ENCODE data around the gene C1QTNF5.
"Not testable (repeated sequence)": the region's sequence is repeated elsewhere in the genome, so short reads cannot be mapped to it uniquely, and the experiment has no call there.

C1QTNF5 gene, protein sequence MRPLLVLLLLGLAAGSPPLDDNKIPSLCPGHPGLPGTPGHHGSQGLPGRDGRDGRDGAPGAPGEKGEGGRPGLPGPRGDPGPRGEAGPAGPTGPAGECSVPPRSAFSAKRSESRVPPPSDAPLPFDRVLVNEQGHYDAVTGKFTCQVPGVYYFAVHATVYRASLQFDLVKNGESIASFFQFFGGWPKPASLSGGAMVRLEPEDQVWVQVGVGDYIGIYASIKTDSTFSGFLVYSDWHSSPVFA

DNA sequence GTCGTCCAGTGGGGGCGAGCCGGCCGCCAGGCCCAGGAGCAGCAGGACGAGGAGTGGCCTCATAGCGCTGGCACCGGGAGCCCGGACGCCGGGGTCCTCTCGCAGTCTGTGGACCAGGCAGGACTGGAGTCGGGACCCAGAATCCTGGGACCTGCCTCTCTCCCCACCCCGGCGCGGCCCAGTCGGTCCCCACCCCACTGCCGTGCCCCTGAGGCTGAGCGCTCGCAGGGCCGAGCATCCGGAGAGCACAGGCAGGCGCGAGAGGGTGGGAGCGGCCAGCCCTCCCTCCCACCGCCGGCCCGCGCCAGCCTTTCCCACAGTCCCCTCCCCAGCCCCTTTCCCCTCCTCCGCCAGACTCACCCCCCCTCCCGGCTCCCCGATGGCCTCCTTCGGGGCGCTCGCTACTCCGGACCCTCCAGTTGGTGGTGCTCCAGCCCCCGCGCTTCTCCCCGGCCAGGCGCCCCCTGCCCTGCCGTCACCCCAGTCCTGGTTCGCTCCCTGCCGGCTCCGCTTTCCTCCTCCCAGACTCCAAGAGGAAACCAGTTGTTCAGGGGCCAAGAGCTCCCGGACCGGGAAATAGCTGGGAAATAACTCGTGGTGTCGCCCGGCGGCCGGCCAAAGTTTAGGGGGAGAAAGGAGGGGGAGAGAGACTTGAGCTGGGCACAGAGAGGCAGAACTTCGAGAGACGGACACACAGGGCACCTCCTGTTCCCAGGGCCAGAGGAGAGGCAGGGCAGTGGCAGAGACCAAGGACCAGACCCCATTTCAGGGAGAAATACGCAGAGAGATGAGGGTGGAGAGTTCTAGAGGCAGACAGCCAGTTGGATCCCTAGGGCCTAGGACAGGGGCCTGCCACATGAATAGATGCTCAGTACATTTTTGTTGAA lies at the start of gene C1QTNF5:
C1QTNF5 (minus strand) TSS at position 549 of the 887 bp plus-strand sequence; CDS start at position 63, 486 bp downstream.
- no peak for DNase-seq

DNA sequence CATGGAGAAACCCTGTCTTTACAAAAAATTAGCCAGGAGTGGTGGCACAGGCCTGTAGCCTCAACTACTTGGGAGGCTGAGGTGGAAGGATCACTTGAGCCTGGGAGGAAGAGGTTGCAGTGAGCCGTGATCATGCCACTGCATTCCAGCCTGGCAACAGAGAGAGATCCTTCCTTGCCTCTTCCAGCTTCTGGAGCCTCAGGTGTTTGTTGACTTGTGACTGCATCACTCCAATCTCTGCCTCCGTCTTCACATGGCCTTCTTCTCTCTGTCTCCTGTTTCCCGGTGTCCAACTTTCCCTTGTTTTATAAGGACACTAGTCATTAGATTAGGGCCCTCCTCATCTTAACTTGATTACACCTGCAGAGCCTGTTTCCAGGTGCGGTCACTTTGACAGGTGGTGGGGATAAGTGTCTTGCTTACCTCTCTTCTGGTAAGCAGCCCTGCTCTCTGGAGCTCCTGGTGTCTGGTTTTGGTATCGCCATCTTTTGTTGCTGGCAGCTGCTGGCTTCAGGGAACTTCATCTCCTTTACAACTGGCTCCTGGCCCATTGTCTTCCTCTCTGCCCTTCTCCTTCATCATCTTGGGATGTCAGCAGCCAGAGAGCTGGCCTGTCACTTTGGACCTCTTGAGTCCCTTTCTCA lies 49.0 kb upstream of the C1QTNF5 start:
- no peak for DNase-seq

DNA sequence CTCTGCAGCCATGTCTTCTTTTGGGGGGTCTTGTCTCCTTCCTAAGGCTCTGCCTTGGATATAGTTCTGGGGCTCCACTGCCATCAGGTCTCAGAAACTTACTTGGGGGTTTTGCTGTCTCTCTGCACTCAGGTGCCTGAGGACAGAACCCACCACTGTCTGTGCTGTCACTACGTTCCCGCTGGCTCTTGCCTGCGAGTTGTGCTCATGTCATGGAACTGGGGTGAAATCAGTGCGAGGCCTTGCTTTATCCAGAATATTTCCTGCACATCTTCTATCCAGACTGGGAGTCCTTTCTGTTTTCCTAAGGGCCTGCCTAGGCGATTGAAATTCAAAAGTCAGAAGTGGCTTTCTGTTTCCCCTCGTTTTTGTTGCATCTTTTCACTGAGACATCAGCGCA lies 47.4 kb upstream of the C1QTNF5 start:
- DNase-seq, result no peak

DNA sequence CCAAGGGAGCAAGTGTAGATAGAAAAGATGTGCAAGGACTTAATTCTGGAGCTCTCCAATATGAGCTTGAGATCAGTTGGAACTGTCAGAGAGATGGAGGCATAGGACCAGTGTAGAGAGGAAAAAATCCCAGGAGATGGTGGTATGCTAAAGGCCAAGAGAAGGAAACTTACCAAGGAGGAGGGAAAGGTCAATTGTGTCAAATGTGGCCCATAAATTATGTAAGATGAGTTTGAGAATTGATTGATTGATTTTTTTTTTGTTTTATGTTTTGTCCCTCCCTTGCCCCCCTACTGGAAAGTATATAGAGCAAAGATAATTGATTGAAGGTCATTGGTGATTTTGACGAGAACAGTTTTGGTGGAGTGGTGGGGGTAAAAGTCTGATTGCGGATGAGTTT lies 43.6 kb upstream of the C1QTNF5 start:
- DNase-seq, result no peak

DNA sequence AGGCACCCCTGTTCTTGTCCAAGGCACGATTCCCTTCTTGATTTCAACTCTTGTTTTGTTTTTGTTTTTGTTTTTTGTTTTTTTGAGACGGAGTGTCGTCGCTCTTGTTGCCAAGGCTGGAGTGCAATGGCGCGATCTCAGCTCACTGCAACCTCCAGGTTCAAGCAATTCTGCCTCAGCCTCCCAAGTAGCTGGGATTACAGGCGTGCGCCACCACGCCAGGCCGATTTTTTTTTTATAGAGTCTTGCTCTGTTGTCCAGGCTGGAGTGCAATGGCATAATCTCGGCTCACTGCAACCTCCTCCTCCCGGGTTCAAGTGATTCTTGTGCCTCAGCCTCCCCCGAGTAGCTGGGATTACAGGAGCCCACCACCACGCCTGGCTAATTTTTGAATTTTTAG lies 41.8 kb upstream of the C1QTNF5 start:
- not testable (repeated sequence) for DNase-seq

DNA sequence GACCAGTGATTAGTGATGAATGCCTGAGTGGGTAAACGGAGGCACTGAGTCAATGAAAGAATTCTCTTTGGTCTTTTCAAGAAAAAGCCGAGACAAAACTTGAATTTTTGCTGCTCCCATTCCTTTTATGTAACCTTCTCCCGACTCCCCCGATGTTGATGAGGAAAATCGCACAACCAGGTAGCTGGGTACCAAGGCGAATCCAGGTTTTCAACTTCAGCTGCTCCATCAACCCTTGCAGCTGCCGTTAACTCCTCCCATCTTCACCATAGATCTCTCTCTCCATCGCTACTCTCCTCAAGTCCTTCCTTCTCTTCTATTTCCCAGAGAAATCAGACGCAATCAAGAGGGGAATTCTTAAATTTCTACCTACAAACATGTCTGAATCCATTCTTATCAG lies 41.4 kb upstream of the C1QTNF5 start:
- DNase-seq, result no peak

DNA sequence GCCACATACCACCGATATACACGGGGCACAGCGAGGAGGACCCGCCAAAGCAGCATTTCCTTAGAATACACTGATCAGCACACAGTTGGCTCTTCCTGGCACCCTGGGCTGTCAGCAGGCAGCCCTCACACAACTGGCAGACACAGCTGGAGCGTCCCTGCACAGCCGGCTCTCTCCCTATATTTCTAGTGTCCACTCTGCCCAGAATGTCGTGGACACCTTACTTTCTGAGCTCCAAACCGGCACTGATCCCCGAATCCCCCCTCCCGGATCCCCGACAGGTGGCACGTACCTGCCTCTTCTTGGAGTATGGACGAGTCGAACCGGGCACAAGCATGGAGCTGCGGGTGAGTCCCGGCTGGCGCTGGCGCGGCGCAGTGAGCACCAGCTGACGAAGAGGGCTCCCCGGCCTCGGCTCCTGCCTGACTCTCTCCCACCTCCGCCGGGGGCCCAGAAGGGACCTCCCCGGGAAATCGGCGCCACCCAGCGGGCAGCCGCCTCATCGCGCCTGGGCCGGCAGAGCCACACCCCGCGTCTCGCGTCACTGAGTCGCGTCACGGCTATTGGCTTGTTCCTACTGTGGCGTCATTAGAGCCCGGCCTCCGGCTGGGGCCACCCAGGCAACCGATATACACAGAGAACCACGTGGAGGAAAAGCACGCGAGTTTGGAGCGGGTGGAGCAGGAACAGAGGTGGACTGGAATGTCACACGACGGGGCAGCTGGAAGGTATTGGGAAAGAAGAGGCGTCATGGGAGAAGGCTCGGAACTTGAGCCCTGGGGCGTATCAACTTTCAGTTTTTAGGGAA lies 40.7 kb upstream of the C1QTNF5 start, which contains the start of gene USP2:
USP2 (minus strand) TSS at position 510 of the 808 bp plus-strand sequence. CDS start 8,210 bp downstream, outside the sequence.
- peak; percentile 92 to 97 for DNase-seq

DNA sequence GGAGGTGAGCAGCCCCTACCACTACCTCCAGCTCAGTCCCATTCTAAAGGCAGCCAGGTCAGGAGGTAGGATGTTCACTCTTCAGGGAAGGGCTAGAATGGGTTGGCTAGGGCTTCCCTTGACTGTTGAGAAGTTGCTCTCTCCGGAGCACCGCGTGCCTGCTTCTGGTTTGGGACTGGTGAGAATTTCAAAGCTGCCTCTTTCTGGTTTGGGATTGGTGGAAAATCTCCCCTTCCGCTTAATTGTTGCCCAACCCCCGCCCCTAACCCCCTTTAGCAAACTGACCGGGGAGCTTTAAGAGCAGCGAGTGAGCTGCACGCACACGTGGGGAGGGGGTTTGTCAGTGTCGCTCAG lies 40.1 kb upstream of the C1QTNF5 start:
- DNase-seq, result no peak

DNA sequence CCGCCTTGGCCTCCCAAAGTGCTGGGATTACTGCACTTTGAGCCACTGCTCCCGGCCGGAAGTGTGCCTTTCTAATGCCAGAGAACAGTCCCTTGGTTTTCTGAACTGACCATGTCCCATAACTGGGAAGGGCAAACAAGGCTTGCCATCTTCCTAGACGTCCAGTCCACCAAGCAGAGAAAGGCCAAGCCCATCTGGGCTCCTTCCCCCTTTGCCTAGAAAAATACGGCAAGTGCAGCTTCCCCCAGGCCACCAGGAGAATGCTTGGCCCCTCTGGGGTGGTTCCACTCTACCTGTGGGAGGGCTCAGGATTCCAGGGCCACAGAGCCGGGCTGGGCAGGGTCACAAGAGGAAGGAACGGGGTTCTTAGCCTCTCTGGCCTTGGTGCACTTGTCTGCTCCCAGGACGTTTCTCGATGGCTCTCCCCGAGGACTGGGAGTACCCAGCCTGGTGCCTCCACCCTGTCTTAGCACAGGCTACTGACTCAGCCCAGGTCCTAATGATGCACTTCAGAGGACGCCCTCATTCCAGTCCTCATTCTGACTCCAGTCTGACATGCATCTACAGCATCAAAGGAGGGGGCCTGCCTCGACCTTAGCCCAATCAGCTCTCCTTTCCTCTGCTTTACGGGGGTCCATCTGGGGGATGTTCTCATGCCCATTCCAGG lies 39.6 kb upstream of the C1QTNF5 start:
- no peak for DNase-seq

DNA sequence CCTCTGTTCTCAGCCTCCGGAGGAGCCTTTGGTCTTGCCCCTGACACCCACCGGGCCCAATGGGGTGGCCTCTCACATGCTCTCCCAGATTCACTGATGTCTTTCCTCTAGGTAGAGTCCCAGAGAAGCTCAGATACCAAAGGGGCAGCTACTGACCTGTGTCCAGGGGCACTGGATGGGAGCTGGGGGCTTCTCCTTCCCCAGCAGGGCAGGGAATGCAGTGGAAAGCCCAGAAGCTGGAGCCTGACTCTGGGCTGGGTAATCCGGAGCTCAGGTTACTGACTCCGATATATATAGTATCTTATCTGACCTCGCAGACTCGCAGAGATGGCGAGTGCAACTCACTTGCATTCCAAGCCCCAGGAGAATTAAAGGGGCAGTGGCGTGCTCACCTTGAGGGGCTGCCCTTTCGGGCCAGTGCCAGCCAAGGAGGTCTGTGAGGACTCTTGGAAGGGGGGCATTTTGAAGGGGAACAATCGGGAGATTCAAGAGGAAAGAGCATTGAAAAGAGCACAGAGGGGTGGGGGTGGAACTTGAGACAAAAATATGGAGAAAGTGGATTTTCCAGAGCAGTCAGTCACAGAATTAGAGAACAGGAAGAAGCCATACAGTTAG lies 38.3 kb upstream of the C1QTNF5 start:
- no peak for DNase-seq

DNA sequence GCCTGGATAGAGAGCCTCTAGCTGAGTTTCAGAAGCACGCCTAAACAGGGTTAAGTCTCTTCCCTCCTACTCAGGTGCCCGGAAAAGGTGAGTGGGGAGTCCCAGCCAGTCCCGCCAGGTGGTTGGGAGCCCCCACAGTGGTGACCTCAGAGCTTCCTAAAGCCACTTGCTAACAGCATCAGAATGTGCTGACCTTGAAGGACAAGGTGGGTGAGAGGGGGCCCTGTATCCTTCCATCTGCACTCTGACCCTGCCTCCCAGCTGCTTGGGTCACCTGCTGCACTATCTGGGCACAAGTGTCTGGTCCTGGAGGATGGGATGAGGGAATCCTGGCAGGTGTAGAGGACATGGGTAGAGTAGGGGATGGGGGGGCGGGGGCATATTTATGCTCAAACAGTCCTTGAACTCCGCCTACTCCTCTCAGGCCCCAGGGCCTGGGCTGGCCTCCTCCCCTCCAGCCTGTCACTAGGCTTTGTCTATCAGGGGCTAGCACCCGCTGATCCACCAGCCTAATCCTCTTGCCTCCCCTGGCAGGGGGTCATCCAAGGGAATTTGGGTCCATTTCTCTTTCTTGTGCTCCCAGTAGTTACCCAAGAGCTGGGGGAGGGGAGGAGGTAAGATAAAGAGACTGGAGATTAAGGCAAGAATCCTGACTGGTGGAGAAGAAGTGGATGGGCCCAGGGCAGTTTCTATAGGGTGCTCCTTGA lies 37.4 kb upstream of the C1QTNF5 start:
- DNase-seq, result no peak

DNA sequence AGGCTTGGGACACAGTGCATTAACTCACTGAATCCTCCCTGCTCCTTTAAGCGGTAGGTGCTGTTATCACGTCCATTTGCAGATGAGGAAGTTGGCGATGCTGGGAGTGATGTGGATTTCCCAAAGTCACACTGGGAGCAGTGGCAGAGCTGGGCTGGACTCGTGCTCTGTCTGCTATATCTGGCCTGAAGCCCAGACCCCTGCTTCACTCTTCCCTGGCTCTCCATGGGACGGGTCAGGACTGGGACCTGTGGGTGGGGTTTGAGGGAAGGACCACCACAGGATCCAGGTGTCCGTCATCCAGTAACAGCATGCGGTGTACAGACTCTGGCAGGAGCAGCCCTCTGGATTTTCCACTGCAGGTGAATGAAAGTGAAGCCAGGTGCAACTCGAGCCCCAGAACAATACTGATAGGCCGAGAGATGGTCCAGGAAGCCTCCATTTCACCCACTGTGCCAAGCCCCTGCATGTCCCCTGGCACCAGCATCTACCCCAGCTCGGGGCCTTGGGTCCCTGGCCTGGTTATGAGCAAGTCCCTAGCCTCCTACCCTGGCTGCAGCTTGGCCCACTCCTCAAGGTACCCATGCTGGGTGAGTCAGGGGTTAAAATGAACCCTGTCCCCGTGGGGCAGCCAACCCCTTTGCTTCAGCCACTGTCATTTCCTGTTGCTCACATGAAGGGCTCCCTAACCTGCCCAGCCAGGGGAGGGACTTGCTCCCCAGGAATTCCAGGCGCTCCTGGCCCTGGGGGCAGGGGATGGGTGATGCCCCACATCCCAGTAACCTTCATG lies 36.6 kb upstream of the C1QTNF5 start:
- DNase-seq, result no peak

DNA sequence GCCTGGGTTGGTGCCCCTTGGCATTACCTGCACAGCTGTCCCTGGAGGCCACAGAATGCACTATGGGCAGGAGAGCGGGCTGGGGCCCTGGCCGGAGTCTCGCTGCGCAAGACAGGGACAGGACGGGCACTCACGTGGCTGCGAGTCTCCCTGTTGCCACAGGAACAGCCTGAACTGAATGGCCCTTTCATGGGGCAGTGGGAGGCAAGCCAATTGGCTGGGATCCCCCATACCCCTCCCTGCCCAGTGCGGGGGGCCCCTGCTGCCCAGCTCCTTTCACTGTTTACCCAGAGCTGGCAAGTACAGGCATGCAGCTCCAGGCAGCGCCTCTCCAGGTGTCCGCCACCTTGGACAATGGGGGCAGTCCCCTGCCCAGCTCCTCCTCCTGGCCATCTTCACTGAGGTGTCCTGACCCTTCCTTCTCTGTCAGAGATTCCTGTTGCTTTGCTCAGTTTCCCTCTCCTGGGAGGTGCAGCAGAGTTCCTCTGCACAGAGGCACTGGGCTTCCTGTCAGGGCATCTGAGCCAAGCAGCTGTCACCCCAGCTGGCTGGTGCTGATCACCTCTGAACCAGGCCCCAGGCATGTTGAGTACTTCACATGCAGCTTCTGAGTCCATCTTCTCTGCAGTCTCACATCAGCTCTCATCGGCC lies 35.6 kb upstream of the C1QTNF5 start:
- DNase-seq, result peak; percentile 27 to 68

DNA sequence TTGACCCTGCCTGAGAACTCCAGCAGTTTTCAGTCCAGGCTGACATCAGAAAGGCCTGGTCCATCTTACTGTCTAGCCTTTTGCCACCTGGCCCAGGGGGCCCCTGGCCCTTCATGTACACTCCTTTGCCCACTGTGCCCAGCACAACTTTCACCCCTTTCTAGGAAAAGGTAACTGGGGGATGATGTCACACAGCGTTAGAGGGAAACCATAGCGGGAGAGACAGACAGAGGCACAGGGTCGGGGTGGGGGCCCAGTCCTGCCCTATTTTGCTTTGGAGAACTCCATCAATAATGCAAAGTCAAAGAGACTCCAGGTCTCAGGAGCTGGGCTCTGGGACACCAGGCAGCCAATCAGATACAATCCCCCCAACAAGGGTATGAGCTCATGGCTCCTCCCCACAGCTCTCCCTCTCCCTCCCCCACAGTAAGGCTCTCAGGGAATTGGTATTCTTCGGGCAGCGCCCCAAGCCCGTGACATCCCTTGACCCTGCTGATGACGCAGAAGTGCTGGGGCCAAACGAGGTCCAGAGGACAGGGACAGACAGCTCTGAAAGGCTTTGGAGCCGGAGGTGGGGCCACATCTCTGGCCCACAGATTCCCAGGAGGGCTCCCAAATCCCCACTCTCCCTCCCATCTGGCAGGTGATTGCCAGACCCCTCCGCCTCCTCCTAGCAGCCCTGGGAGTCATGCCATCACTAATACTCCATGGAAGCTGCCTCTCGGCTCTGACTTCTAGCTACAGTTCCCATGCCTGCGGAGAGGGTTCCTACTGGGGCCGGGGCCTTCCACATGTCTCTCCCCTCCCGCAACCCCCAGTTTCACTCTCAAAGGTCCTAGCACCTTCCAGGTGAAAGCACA lies 34.9 kb upstream of the C1QTNF5 start:
- peak; percentile 73 to 85 for DNase-seq

DNA sequence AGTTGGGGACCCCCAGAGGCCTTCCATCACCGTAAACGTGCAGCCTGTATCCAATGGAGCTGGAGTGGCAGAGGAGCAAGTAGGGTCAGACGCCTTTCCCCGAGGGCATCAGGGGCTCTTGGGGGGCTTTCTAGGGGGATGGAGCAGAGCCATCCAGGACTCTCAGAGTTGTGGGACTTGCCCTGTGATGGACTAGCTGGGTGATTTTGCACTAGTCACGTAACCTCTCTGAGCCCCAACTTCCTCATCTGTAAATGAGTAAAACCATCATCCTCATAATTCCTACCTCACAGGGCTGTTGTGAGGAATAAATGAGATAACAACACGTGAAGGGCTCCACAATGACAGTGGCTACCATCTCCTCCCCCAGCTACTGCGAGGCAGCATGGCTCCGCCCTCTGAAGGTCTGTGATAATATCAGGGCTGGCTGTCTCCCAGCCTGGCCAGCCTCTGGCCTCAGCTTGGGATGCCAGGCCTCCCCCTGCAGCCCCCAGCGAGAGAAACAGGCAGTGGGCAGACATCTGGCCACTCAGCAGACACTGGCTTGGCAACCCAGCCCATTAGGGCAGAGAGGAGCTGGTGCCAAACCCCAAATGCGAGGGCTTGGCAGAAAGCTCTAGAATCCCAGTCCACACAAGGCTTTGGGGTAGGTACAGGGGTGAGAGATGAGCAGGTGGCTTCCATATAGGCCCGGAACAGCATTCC lies 34.1 kb upstream of the C1QTNF5 start:
- DNase-seq, result peak in 1 of 2 experiments; percentile 73

DNA sequence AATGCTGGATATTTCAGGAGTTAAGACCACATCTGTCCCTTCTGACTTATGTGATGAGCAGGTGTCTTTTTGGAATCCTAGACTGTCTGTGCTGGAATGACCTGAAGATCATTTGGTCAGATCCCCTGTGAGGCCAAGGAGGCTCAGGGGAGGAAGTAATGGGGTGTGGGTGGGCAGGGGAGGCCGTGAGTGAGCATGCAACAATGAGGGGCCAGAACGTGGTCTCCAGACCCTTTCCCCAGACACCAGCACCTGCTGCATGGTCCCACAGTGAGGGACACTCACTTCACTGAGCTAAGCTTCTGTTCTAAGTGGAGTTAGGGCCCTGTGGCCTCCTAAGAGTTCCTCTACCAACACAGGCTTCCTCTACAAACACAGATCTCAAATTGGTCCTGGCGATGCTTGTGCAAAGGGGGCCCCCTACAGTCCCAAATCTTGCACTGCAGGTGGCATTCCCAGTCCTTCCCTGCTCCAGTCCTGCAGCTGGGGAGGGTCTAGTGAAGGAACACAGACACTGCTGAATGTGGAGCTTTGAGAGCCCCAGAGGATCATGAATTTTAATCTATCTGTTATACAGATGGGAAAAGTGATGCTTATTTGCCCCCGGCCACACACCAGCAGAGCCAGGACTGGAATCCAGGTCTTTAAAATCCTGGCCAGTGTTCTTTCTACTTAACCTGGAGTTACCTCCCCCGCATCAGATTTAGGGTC lies 33.4 kb upstream of the C1QTNF5 start:
- peak; percentile 76 to 85 for DNase-seq

All from NCI-H446 (cell line).